Adrenal gland (tissue), 12 donors: ENCODE results near the gene FGD5. TPM values are rescaled to one million over a fixed set of nuclear protein-coding genes. Genes with fewer than 3 reads are reported as not detected.
A peak's percentile ranks its signal among the peaks of the same experiment; 100 is the strongest.

ENCODE experiments used
- DNase-seq, 7 donors: peaks; one replicate each; pipeline ENCODE4 v3.0.0-alpha.2; 2019 to 2020
- H3K27ac ChIP-seq, 5 donors: fragments of 200-600 bp; sonication (generic) in 4 of 5; 1 replicate in 3 of 5; 2 replicates in 2 of 5; pipeline versions ENCODE4 v1.5.1 to v1.8.0; 2016 to 2020; ENCODE audit warnings: mild to moderate bottlenecking in 1 of 5
- H3K27me3 ChIP-seq: fragments of 200-600 bp; 2 replicates; pipeline ENCODE4 v1.8.0; 2021
- H3K36me3 ChIP-seq, 2 donors: fragments of 200-600 bp; replicated peaks in 1 of 2; 1 replicate in 1 of 2; 2 replicates in 1 of 2; pipeline versions ENCODE4 v1.5.1 to v1.8.0; 2018 to 2022
- H3K4me1 ChIP-seq, 2 donors: fragments of 200-600 bp; replicated peaks in 1 of 2; 1 replicate in 1 of 2; 2 replicates in 1 of 2; pipeline versions ENCODE4 v1.5.1 to v1.8.0; 2018 to 2021
- H3K4me3 ChIP-seq, 4 donors: fragments of 200-600 bp; sonication (generic) in 3 of 4; one replicate each; pipeline ENCODE4 v1.5.1; 2016 to 2018
- H3K9me3 ChIP-seq, 3 donors: fragments of 200-600 bp; sonication (generic) in 1 of 3; replicated peaks in 1 of 3; 1 replicate in 2 of 3; 2 replicates in 1 of 3; pipeline versions ENCODE4 v1.5.1 to v1.8.0; 2016 to 2021
- POLR2A ChIP-seq, 2 donors: fragments of 450-650 bp; IDR thresholded peaks; one replicate each; pipeline ENCODE4 v1.6.1; 2017; ENCODE audit warnings: antibody characterized with exemption in 2 of 2, mild to moderate bottlenecking in 2 of 2, moderate library complexity in 1 of 2
- WGBS, 4 donors: extraction: QIAGEN DNeasy Blood & Tissue Kit in 2 of 4; methylation state at CpG; one replicate each; pipeline versions ENCODE4 v1.1.5 to v1.1.7; 2013 to 2017; 5-methylcytosine and 5-hydroxymethylcytosine counted together
- intact Hi-C, 2 donors: fragments of 100-400 bp; cut with DNase I; formaldehyde crosslinking; loops; one replicate each; pipeline versions ENCODE4 v1.14.1 to v1.15.0; 2022 to 2023
- polyA plus RNA-seq, 3 donors: library from polyadenylated mRNA; stranded (reverse); fragments of 200-250 nt in 2 of 3; fragments of 350-450 nt in 1 of 3; fragmentation: Illumina TruSeq in 1 of 3; extraction: RNeasy Lipid Tissue Mini Kit (QIAGEN cat#74804) in 1 of 3; gene quantifications; one replicate each; pipeline ENCODE4 v1.2.3, GENCODE V29; 2013 to 2014
- total RNA-seq, 9 donors: library from RNA; depleted of rRNA in 4 of 9; stranded (reverse); fragments of >200 nt in 4 of 9; fragments of 120-200 nt in 1 of 9; fragmentation: NEBNext Ultra II Directional in 1 of 9; extraction: Animal tissue kit (Norgen Biotek cat#: 25700) in 1 of 9; gene quantifications; one replicate each; pipeline versions ENCODE4 v1.1.0 to v1.2.4, GENCODE V29; 2013 to 2023
- TF ChIP-seq, protein P1 (sequence below), 6 experiments: fragments of 450-650 bp in 4 of 6; fragments of 200-600 bp in 2 of 6; sonication (generic) in 1 of 6; IDR thresholded peaks; 1 replicate in 5 of 6; 2 replicates in 1 of 6; pipeline versions ENCODE4 v1.5.1 to v1.8.0; 2016 to 2021; ENCODE audit warnings: antibody characterized with exemption in 6 of 6, mild to moderate bottlenecking in 2 of 6, moderate library complexity in 1 of 6
- donor health status: healthy with polysubstance abuse.
- donor health status: Bipolar disorder and iron deficiency.
- donor health status: DM: yes; HTN: yes; CAD: no.
- donor health status: DM: no; HTN: no; CAD: no.
- donor health status: DM: no; HTN: no; CAD: no.
- donor health status: DM: yes; HTN: yes; CAD: no.

Gene FGD5
- total and polyA plus RNA-seq, 12 donors = 4.9 to 21.4 (median 11.2) TPM

- DNase-seq = peak in 4 of 7 donors; percentile 15 to 62 (median 34)
- no peak overlapping the region for H3K4me3 ChIP-seq
- no peaks in the 10 kb centered on the region for H3K36me3 ChIP-seq
- no peaks in the 10 kb centered on the region for H3K9me3 ChIP-seq
- peaks cover 0 to 8% of the 10 kb centered on the region in 2 donors for H3K4me1 ChIP-seq
- TF ChIP-seq, protein P1, sequence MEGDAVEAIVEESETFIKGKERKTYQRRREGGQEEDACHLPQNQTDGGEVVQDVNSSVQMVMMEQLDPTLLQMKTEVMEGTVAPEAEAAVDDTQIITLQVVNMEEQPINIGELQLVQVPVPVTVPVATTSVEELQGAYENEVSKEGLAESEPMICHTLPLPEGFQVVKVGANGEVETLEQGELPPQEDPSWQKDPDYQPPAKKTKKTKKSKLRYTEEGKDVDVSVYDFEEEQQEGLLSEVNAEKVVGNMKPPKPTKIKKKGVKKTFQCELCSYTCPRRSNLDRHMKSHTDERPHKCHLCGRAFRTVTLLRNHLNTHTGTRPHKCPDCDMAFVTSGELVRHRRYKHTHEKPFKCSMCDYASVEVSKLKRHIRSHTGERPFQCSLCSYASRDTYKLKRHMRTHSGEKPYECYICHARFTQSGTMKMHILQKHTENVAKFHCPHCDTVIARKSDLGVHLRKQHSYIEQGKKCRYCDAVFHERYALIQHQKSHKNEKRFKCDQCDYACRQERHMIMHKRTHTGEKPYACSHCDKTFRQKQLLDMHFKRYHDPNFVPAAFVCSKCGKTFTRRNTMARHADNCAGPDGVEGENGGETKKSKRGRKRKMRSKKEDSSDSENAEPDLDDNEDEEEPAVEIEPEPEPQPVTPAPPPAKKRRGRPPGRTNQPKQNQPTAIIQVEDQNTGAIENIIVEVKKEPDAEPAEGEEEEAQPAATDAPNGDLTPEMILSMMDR (IDR thresholded peaks at IDR 0.05) = no peak
- no peak for TF ChIP-seq POLR2A (IDR thresholded peaks at IDR 0.05)
- no peaks in the 10 kb centered on the region for H3K27me3 ChIP-seq
- intact Hi-C loops = no loop called here
- H3K27ac ChIP-seq = peak overlapping the region in 1 of 5 donors; percentile 45
- WGBS, 4 donors = 38 to 42% (median 40%) methylated on average over 11 to 15 of the region's 15 CpGs
Observed at GRCh38 chr3:14847613-14848541, 29.1 kb downstream of the FGD5 start.

DNA sequence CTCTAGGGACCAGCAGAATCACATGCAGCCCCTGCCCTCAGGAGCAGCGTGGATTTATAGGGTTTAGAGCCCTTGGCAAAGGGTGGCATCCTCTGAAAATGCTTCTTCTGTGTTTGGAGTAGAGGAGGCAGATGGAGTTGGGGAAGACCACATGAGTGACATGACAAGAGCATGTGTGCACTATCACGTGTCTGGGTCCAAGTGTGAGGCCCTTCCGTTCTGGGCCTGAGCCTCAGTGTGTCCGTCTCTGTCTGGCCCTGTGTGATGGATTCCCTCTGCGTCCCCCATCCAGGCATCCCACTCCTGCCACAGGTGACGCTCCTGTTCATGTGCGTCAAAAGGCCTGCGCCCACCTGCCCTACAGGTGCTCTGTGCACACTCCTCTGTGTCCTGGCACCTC, 30.1 kb downstream of the FGD5 start:
- H3K36me3 ChIP-seq = no peaks in the 10 kb centered on the region
- WGBS, 4 donors = 78 to 97% (median 86%) methylated on average over 3 to 8 of the region's 8 CpGs
- no peaks in the 10 kb centered on the region for H3K9me3 ChIP-seq
- H3K4me3 ChIP-seq = no peak overlapping the region
- TF ChIP-seq, protein P1 (IDR thresholded peaks at IDR 0.05) = no peak
- no peak for TF ChIP-seq POLR2A (IDR thresholded peaks at IDR 0.05)
- H3K4me1 ChIP-seq = peaks cover 0 to 11% of the 10 kb centered on the region in 2 donors
- H3K27me3 ChIP-seq = no peaks in the 10 kb centered on the region
- intact Hi-C loops = no loop called here
- DNase-seq = no peak
- no peak overlapping the region for H3K27ac ChIP-seq

DNA sequence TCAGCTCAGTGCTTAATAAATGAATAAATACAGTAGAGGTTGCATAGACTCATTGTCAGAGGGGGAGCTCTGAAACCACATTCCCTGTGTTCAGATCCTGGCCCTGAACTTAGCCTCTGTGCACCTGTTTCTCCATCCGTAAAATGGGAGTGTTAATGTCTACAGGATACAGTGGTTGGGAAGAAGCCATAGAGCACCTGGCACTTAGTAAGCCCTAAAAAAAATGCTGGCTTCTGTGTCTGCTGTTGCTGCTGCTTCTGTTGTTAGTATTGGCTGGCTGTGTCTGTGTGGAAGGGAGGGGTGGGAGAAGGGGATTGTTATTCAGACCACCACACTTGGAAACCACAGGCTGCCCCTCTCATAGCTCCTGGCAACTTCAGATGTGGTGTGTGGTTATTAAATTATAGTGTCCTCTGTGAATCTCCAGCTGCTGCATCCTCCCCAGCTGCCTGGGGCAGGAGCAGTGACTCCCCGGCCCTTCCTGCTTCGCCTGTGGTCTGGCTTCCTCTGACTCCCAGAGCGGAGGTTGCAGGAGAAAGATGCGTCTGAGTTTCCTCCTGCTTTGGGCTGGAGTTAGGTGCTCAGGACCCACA, 31.0 kb downstream of the FGD5 start:
- Histone ChIP-seq H3K4me3 (no peak overlapping the region), H3K4me1 (peaks cover 0 to 11% of the 10 kb centered on the region in 2 donors), H3K9me3 (no peaks in the 10 kb centered on the region), H3K36me3 (no peaks in the 10 kb centered on the region), H3K27me3 (no peaks in the 10 kb centered on the region), H3K27ac (peak overlapping the region in 2 of 5 donors; percentile 3 to 49)
- DNase-seq = peak in 2 of 7 donors; percentile 34 to 70
- WGBS, 4 donors = 40 to 60% (median 47%) methylated on average over 5 of the region's 5 CpGs
- intact Hi-C loops = no loop called here
- TF ChIP-seq, protein P1 (IDR thresholded peaks at IDR 0.05) = no peak
- TF ChIP-seq POLR2A (IDR thresholded peaks at IDR 0.05) = no peak

- Histone ChIP-seq H3K9me3 (no peaks in the 10 kb centered on the region), H3K27ac (peak overlapping the region in 2 of 5 donors; percentile 26 to 47), H3K36me3 (no peaks in the 10 kb centered on the region), H3K27me3 (no peaks in the 10 kb centered on the region), H3K4me3 (no peak overlapping the region), H3K4me1 (peaks cover 0 to 11% of the 10 kb centered on the region in 2 donors)
- 80 to 85% (median 83%) methylated on average over 5 of the region's 5 CpGs for WGBS, 4 donors
- TF ChIP-seq, protein P1 (IDR thresholded peaks at IDR 0.05) = no peak
- no peak for TF ChIP-seq POLR2A (IDR thresholded peaks at IDR 0.05)
- intact Hi-C loops = no loop called here
- no peak for DNase-seq
Observed at GRCh38 chr3:14852058-14852594, 33.4 kb downstream of the FGD5 start.
